NCI-H446 treated with DMSO at 0.1 percent for 48 hours (cell line): ENCODE measurements around the gene ADCK2.
A peak's percentile ranks its signal among the peaks of the same experiment; 100 is the strongest.
"Not testable (repeated sequence)": the region's sequence is repeated elsewhere in the genome, so short reads cannot be mapped to it uniquely, and the experiment has no call there.

Source experiments
- DNase-seq: peaks from one replicate; lab custom pipeline; 2025; lab: John Stamatoyannopoulos, UW

ADCK2 gene

GRCh38 chr7:140693849-140694248, 21.1 kb downstream of the ADCK2 start:
- not testable (repeated sequence) for DNase-seq

DNA sequence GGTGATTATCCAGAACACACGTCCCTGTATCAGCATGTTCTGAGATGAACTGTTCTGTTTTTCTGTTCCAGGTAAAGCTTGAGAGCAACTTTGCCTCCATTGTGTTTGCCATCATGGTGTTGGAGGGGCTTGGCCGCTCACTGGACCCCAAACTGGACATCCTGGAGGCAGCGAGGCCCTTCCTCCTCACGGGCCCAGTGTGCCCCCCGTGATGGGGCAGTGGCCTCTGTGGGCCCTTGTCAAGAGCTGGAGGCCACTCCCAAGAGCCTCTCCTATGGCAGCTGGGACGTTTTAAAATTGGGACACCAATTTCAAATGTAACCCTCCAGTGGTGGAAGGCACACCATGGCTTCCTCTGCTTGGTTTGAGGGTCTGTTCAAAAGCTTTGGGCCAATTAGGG, 21.8 kb downstream of the ADCK2 start:
- DNase-seq: no peak

DNA sequence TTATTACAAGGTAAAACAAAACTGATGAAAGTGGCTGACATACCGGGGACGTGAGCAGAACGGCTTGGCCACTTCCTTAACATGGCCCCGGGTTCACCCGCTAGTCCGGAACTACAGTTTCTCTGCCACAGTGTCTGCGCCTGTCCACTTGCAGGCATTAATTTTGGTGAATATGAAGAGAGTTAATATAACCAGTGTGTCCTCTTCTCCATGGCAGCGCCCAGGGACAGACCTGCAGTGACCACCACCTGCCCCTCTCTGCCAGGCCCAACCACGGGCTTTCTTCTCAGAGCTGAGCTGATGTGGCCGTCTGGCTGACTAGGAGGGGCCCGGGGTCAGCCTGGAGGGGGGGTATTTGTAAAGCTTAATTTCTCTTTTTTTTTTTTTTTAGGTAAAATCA, 22.6 kb downstream of the ADCK2 start:
- DNase-seq: no peak

- no peak for DNase-seq
These were observed 23.4 kb downstream of the ADCK2 start for GRCh38 chr7:140696024-140696679.

- DNase-seq: peak; percentile 74
These were observed 24.1 kb downstream of the ADCK2 start, which contains the start of gene NDUFB2 for GRCh38 chr7:140696680-140697446. Gene NDUFB2, plus strand, starts transcription at chr7:140696708. Its CDS starts 37 bp downstream, at chr7:140696745.

DNA sequence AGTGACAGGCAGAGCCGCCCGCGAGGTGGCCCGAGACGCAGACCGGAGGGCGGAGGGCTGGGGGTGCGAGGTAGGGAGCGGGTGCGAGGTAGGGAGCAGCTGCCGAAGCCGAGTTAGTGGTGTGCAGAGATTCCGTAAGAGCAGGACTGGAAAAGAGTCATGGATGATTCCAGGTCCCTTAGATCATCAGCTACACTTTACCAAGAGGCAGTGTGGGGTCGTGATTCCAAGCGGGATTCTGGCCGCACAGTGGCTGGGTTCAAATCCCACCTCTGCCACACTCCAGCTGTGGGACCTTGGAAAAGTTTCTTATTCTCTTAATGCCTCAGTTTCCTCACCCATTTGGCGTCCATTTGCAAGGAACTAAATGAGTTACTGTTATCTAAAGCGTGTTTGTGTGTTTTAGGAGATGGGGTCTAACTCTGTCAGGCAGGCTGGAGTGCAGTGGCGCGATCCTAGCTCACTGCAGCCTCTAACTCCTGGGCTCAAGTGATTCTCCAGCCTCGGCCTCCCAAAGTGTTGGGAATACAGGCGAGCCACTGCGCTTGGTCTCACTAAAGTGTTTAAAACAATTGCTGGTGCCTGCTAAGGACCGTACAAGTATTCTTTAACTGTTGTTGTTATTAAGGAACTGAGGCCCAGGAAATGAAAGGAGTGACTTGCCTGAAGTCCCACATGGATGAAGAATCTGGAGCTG, 24.9 kb downstream of the ADCK2 start:
- DNase-seq: no peak

DNA sequence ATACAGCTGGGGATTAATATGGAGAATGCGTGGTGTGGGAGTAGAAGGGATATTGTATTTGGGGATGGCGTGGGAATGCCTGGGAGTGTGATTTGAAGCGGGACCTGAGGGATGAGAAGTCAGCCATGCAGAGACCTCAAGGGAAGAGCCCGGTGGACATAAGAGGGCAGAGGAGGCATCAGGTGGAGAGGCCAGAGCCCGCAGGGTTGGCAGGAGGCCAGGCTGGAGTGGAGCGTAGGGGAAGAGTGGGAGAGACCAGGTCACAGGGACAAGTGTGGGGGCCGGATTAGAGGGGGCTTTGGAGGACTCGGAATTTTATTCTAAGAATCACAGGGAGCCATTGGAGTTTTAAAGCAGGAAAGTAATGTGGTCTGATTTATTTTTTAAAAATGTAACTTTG, 25.7 kb downstream of the ADCK2 start:
- no peak for DNase-seq

- no peak for DNase-seq
These were observed 30.0 kb downstream of the ADCK2 start for GRCh38 chr7:140702774-140703173.

DNA sequence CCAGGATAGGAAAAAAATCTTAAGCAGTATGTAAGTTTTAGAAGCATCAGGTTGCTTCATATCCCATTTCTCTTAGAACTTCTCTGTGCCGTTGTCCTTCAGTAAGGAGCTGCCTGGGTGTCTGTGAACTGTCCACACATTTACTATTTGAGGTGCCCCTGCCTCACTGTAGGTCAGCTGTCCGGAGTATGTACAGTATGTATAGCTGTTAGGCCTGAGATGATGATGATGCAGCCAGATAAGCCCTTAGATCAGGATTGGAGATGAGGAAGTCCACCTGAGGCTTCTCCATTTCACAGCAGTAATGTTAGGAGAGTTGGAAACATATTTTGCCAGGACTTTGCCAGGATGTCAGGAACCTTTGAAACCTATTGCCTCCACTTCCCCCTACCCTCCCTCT, 31.5 kb downstream of the ADCK2 start:
- DNase-seq: no peak

DNA sequence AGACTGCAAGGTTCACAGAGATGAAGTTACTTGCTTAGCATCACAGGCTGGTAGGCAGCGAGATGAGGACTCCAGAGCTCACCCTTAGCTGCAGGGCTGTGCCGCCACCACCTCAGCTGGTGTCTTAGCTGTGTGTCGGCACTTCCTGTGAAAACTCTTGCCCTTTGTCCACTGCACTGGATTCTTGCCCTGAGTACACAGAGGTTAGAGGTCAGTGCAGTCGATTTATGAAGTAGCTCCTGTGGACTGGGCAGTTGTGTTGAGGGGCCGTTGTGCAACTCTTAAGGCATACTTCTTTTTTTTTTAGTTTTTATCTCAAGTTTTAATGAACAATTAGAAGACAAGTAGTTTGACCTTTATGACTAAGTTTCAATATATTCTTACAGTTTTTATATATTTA, 34.4 kb downstream of the ADCK2 start:
- no peak for DNase-seq

DNA sequence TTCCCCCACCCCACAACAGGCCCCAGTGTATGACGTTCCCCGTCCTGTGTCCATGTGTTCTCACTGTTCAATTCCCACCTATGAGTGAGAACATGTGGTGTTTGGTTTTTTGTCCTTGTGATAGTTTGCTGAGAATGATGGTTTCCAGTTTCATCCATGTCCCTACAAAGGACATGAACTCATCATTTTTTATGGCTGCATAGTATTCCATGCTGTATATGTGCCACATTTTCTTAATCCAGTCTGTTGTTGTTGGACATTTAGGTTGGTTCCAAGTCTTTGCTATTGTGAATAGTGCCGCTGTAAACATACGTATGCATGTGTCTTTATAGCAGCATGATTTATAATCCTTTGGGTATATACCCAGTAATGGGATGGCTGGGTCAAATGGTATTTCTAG, 36.0 kb downstream of the ADCK2 start:
- not testable (repeated sequence) for DNase-seq

DNA sequence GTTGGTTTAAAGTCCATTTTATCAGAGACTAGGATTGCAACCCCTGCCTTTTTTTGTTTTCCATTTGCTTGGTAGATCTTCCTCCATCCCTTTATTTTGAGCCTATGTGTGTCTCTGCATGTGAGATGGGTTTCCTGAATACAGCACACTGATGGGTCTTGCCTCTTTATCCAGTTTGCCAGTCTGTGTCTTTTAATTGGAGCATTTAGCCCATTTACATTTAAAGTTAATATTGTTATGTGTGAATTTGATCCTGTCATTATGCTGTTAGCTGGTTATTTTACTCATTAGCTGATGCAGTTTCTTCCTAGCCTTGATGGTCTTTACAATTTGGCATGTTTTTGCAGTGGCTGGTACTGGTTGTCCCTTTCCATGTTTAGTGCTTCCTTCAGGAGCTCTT, 39.6 kb downstream of the ADCK2 start:
- DNase-seq: not testable (repeated sequence)

DNA sequence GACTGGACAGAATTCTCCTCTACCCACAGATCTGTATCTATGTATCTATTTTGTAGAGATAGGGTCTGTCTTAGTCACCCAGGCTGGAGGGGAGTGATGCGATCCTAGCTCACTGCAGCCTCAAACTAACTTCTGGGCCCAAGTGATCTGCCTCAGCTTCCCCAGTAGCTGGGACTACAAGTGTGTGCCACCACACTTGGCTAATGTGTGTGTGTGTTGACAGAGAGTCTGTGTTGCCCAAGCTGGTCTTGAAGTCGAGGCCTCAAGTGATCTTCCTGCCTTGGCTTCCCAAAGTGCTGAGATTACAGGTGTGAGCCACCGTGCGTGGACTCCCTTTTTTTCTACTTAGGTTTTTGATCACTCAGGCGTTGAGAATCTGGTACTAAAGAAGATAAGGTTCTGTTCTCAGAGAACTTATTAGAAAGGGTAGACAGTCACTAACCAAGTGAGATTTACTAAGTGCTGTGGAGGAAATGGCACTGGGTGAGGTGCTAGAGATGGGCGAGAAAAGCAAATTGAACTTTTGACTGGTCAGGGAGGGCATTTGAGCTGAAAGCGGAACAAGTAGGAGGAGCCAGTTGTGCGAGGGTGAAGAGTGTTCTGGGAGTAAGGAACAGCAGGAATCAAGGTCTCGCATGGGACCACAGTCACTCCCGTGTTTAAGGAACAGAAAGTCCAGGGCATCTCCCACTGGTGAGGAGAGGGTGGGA, 41.7 kb downstream of the ADCK2 start:
- no peak for DNase-seq

GRCh38 chr7:140719721-140720120, 47.0 kb downstream of the ADCK2 start:
- no peak for DNase-seq

DNA sequence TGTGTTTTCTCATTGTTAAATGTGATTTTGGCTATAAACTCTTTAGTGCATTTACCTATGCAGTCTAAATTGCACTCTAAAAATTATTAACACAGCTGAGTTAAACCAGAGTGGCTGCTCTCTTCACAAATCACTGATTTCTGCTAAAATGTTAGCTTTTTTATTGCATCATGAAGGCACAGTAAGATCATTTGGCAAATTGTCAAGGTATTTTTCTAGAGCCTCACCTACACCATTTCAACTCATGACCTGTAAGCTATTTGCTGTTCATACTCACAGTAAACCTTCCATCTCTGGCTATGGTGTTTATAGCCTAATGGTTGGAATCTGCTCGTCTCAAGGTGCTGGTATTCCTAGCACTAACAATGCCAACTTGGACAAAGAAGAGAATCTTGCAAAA, 49.5 kb downstream of the ADCK2 start:
- no peak for DNase-seq

DNA sequence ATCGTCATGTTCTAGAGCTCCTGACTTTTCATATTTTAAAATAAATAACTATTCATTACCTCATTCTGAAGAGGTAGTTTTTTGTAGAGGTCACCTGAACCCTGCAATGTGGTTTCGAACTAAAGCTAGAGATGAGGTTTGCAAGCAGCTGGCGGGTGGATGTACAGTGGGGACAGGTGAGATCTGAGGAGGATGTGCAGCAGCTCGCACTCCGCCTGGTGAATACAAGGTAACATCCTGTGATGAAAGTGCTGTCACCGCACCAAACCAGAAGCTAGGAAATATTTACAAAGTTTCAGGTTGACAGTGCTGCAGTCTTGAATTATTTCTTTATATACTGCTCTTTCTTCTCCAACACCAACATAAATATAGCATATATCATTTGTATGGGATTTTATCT, 50.3 kb downstream of the ADCK2 start:
- DNase-seq: no peak

DNA sequence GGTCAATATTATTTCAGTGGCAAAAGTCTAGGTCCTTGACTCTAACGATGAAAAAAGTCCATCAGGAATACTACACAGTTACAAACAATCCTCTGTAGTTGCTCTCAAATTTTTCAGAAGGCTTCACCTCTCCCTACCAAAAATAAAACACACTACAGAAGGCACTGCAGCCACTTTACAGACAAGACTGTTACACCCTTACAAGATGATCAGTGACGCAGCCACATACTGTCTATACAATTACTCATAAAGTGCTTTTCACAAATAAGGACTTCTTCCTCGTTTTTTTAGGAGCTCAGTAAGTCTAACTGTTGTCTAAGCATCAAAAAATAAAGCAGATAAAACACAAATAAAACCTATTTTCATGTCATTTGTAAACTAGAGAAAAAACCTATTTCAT, 50.8 kb downstream of the ADCK2 start:
- DNase-seq: no peak

GRCh38 chr7:140724706-140725105, 52.0 kb downstream of the ADCK2 start:
- no peak for DNase-seq

DNA sequence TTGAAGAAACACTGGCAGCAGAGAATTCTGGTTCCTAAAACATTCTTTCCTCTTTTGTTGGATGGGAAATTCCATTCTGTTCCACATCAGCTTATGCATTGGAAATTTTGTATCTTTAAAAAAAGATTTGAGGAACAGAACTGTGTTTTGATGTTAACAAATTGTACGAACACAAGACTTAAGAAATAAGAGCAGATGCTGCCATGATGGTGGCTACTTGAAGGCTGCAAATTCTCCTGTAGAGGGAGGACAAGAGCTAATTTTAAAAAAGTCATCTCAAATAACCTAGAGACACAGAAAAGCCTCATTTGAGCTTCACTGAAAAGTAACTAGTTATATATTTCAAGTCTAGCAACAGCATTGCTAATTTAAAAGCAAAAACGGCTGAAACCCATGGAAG, 53.5 kb downstream of the ADCK2 start:
- no peak for DNase-seq

DNA sequence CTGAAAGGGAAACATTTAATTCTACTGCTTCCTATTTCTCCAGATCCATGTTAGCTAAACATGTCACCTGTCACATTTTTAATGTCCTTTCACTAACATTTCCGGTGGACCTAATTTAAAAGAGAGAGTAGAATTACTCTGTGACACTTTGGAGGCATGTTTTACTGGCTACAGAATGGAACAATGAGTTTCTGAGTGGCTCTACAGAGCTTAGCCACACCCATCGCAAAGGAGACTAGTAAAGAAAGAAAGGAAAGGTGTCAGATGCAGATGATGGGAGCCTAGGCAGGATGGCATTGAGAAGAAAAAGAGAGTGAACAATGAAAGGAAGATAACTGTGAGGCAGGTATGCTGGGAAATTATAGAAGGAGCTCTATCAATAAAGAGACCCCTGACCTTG, 59.7 kb downstream of the ADCK2 start:
- no peak for DNase-seq

DNA sequence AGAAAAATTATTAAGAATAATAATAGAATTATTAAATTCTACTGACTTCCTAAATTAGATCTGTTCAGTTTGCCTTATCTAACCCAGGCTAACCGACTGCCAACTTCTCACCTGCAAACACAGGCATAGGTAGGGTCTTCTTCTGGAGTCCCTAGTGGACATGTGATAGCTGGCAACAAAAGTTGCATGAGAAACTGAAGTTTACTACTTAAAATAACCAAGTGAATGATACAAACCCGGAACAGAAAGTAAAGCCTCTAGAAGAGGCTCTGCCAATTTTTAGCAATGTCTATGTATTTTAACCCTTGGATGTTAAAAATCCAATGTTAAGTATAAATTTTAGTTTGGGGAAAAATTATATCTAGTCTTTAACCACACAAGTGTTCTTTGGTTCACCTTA, 61.4 kb downstream of the ADCK2 start:
- no peak for DNase-seq

DNA sequence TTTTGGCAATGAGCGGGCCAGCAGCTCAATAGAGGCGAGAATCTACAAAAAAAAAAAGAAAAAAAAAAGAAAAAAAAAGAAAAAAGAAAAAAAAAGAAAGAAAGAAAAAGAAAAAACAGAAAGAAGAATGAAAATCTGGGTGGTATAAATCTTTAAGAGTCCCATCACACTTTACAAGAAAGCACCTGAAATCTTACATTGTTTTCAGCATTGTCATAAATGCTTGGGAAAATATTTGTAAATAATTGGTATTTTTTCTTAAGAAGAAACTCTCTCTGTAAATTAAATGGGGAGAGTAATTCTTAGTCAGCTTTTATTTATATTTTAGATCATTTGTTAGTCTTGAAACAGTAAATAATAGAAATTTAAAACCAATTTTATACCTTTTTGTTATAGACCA, 62.0 kb downstream of the ADCK2 start:
- no peak for DNase-seq
